GM21447 (cell line): ENCODE measurements around the gene C1QTNF9B.

Experiments
- ATAC-seq: cut with Tn5 transposase; IDR thresholded peaks from one replicate; pipeline ENCODE4 v1.9.1; 2021; ENCODE audit not compliant: unreplicated experiment

C1QTNF9B gene

GRCh38 chr13:23859904-23860303 lies 37.4 kb downstream of the C1QTNF9B start:
- ATAC-seq: no peak

- ATAC-seq: no peak
These were observed 37.8 kb downstream of the C1QTNF9B start for GRCh38 chr13:23859455-23859854.

- ATAC-seq: no peak
These were observed 38.8 kb downstream of the C1QTNF9B start for GRCh38 chr13:23858546-23858945.

GRCh38 chr13:23856008-23856750 lies 41.1 kb downstream of the C1QTNF9B start:
- ATAC-seq: no peak

GRCh38 chr13:23855360-23855759 lies 41.9 kb downstream of the C1QTNF9B start:
- no peak for ATAC-seq

GRCh38 chr13:23852351-23852750 lies 45.0 kb downstream of the C1QTNF9B start:
- ATAC-seq: no peak

GRCh38 chr13:23851106-23851505 lies 46.2 kb downstream of the C1QTNF9B start:
- no peak for ATAC-seq

GRCh38 chr13:23850134-23850533 lies 47.2 kb downstream of the C1QTNF9B start:
- no peak for ATAC-seq

GRCh38 chr13:23849670-23850069 lies 47.6 kb downstream of the C1QTNF9B start:
- ATAC-seq: no peak

GRCh38 chr13:23848646-23849141 lies 48.6 kb downstream of the C1QTNF9B start:
- no peak for ATAC-seq

GRCh38 chr13:23848019-23848418 lies 49.3 kb downstream of the C1QTNF9B start:
- ATAC-seq: no peak

GRCh38 chr13:23847497-23847896 lies 49.8 kb downstream of the C1QTNF9B start:
- ATAC-seq: no peak

GRCh38 chr13:23845105-23845725 lies 52.1 kb downstream of the C1QTNF9B start:
- ATAC-seq: peak; percentile 30

GRCh38 chr13:23844132-23844531 lies 53.2 kb downstream of the C1QTNF9B start:
- ATAC-seq: no peak

GRCh38 chr13:23843436-23843835 lies 53.9 kb downstream of the C1QTNF9B start:
- no peak for ATAC-seq

GRCh38 chr13:23842406-23842805 lies 54.9 kb downstream of the C1QTNF9B start:
- ATAC-seq: no peak
